Ishikawa (cell line): ENCODE measurements around the gene SLC12A5.
A peak's percentile ranks its signal among the peaks of the same experiment; 100 is the strongest.

Experiments
- CEBPB ChIP-seq: IDR thresholded peaks from 2 replicates; pipeline ENCODE4 v1.6.1; 2012
- CREB1 ChIP-seq: IDR thresholded peaks from 2 replicates; pipeline ENCODE4 v1.6.1; 2012; ENCODE audit warnings: low read depth
- EGR1 ChIP-seq: IDR thresholded peaks from 2 replicates; pipeline ENCODE4 v1.6.1; 2012
- EP300 ChIP-seq: IDR thresholded peaks from 2 replicates; pipeline ENCODE4 v1.6.1; 2012; ENCODE audit warnings: borderline replicate concordance
- FOXM1 ChIP-seq: IDR thresholded peaks from 2 replicates; pipeline ENCODE4 v1.6.1; 2012; ENCODE audit warnings: low read depth, borderline replicate concordance
- NFIC ChIP-seq: IDR thresholded peaks from 2 replicates; pipeline ENCODE4 v1.6.1; 2012
- RAD21 ChIP-seq: IDR thresholded peaks from 2 replicates; pipeline ENCODE4 v1.6.1; 2012; ENCODE audit warnings: low read depth
- REST ChIP-seq: IDR thresholded peaks from 2 replicates; pipeline ENCODE4 v1.6.1; 2012; ENCODE audit warnings: low read depth, mild to moderate bottlenecking
- TAF1 ChIP-seq: IDR thresholded peaks from 2 replicates; pipeline ENCODE4 v1.6.1; 2012; ENCODE audit warnings: low read depth, mild to moderate bottlenecking
- TCF12 ChIP-seq: IDR thresholded peaks from 2 replicates; pipeline ENCODE4 v1.6.1; 2012; ENCODE audit warnings: low read depth
- TEAD4 ChIP-seq: IDR thresholded peaks from 2 replicates; pipeline ENCODE4 v1.6.1; 2012
- USF1 ChIP-seq: IDR thresholded peaks from 2 replicates; pipeline ENCODE4 v1.6.1; 2012
- YY1 ChIP-seq: IDR thresholded peaks from 2 replicates; pipeline ENCODE4 v1.6.1; 2012; ENCODE audit warnings: low read depth
- ZBTB7A ChIP-seq: IDR thresholded peaks from 2 replicates; pipeline ENCODE4 v1.6.1; 2012; ENCODE audit warnings: low read depth
- TF ChIP-seq, protein P1 (sequence below): IDR thresholded peaks from 2 replicates; pipeline ENCODE4 v1.6.1; 2012

The SLC12A5 gene

DNA sequence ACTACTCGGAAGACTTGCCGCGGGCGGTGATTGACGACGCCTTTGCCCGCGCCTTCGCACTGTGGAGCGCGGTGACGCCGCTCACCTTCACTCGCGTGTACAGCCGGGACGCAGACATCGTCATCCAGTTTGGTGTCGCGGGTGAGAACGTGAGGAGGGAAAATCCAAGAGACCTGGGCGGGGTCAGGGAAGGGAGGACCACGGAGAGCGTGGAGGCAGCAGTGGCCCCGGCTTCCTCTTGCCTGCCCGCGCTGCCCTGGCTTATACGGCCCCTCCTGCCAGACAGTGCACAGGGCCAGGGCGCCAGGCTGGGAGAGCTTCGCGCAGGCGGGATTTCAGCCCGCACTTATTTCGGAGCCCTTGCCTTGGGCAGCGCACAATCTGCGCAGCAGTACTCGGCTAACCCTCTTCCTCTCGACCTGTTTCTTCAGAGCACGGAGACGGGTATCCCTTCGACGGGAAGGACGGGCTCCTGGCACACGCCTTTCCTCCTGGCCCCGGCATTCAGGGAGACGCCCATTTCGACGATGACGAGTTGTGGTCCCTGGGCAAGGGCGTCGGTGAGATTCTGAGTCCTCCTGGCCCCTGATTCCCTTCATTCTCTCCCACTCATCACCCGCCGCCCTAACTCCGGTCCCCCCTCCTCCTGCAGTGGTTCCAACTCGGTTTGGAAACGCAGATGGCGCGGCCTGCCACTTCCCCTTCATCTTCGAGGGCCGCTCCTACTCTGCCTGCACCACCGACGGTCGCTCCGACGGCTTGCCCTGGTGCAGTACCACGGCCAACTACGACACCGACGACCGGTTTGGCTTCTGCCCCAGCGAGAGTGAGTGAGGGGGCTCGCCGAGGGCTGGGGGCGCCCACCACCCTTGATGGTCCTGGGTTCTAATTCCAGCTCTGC, 18.3 kb upstream of the SLC12A5 start:
- TF ChIP-seq YY1 (no peak), FOXM1 (no peak), EP300 (no peak), CEBPB (no peak), USF1 (no peak), ZBTB7A (no peak), TCF12 (no peak), TAF1 (no peak), EGR1 (no peak), RAD21 (no peak), NFIC (no peak), TEAD4 (no peak), CREB1 (no peak), REST (no peak)
- TF ChIP-seq, protein P1, sequence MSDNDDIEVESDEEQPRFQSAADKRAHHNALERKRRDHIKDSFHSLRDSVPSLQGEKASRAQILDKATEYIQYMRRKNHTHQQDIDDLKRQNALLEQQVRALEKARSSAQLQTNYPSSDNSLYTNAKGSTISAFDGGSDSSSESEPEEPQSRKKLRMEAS: no peak

DNA sequence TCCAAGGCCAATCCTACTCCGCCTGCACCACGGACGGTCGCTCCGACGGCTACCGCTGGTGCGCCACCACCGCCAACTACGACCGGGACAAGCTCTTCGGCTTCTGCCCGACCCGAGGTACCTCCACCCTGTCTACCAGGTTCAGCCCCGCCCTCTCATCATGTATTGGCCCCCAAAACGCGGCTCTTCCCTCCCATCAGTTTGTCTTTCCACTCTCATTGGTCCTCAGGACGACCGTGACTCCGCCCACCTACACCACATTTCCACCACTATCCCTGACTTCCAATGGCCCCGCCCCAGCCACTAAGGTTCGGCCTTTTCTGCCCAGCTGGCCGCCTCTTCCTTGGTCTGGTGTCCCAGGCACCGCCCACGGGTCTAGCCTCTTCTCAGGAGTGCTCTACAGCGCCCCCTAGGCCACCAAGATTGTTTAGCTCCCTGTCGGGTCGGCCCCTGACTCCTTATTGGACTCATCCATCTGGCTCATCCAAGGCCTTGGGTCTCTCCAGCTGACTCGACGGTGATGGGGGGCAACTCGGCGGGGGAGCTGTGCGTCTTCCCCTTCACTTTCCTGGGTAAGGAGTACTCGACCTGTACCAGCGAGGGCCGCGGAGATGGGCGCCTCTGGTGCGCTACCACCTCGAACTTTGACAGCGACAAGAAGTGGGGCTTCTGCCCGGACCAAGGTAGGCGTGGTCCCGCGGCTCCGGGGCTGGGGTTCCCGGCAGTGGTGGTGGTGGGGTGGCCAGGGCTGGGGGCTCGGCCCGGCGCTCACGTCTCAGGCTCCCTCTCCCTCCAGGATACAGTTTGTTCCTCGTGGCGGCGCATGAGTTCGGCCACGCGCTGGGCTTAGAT, 17.2 kb upstream of the SLC12A5 start:
- peak; percentile 20; the same call in 1 of the 2 replicates for TF ChIP-seq RAD21
- TF ChIP-seq NFIC: no peak
- TF ChIP-seq CREB1: no peak
- no peak for TF ChIP-seq EP300
- TF ChIP-seq YY1: no peak
- TF ChIP-seq CEBPB: no peak
- TF ChIP-seq EGR1: peak; percentile 56
- no peak for TF ChIP-seq ZBTB7A
- TF ChIP-seq FOXM1: no peak

- TF ChIP-seq USF1: no peak
- no peak for TF ChIP-seq TEAD4
Measured at GRCh38 chr20:46012921-46013320, 16.1 kb upstream of the SLC12A5 start.

DNA sequence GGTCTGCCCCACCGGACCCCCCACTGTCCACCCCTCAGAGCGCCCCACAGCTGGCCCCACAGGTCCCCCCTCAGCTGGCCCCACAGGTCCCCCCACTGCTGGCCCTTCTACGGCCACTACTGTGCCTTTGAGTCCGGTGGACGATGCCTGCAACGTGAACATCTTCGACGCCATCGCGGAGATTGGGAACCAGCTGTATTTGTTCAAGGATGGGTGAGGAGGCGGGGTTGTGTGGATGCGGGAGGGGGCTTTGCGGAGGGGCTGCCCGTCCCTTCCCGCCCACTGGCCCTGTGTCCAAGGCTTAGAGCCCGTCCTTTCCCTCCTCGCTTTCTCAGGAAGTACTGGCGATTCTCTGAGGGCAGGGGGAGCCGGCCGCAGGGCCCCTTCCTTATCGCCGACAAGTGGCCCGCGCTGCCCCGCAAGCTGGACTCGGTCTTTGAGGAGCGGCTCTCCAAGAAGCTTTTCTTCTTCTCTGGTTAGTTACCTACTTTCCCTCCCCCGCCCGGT, 15.6 kb upstream of the SLC12A5 start:
- TF ChIP-seq EGR1 (no peak), REST (no peak), ZBTB7A (no peak), RAD21 (no peak), CEBPB (no peak)
- TF ChIP-seq, protein P1: no peak

- TF ChIP-seq, protein P1: peak; percentile 49; the same call in 1 of the 2 replicates
- TF ChIP-seq RAD21 (peak; percentile 65), USF1 (no peak), ZBTB7A (no peak), FOXM1 (no peak), TCF12 (no peak), REST (0 out of 2 replicates have a peak, but pooled peaks have one; percentile 6), NFIC (no peak), YY1 (no peak)
Measured at GRCh38 chr20:46013829-46014516, 15.0 kb upstream of the SLC12A5 start.
